Breast epithelium (tissue), 3 donors: Measurements from ENCODE around the gene TVP23C.
"Not testable (repeated sequence)": the region's sequence is repeated elsewhere in the genome, so short reads cannot be mapped to it uniquely, and the experiment has no call there.

ENCODE experiments used
- CTCF ChIP-seq, 3 donors: fragments of 450-650 bp; IDR thresholded peaks; one replicate each; pipeline ENCODE4 v1.5.1; 2016 to 2017; ENCODE audit warnings: antibody characterized with exemption in 3 of 3, mild to moderate bottlenecking in 3 of 3, moderate library complexity in 3 of 3
- POLR2A ChIP-seq: fragments of 450-650 bp; IDR thresholded peaks from one replicate; pipeline ENCODE4 v1.6.1; 2016; ENCODE audit warnings: antibody characterized with exemption, mild to moderate bottlenecking, moderate library complexity

GRCh38 chr17:15557334-15557832 lies 5.9 kb downstream of the TVP23C start:
- TF ChIP-seq POLR2A; CTCF (IDR thresholded peaks at IDR 0.05): not testable (repeated sequence)
